ENCODE results near the gene KCNQ1. TPM values are rescaled to one million over a fixed set of nuclear protein-coding genes. Genes with fewer than 3 reads are reported as not detected.

Gene KCNQ1
- total RNA-seq, 1 experiment from 2014 or later = 2.5 TPM

- POLR2A ChIA-PET = no interaction called here
- ATAC-seq (no peak), DNase-seq (ENCODE audit: low spot score) (no peak)
- Mint-ChIP-seq H3K9me3 (peaks cover 33% of the 10 kb centered on the region), H3K36me3 (peaks cover 25% of the 10 kb centered on the region), H3K27me3 (ENCODE audit: low read depth) (peaks cover 96% of the 10 kb centered on the region), H3K4me1 (peaks cover 24% of the 10 kb centered on the region), H3K4me3 (no peak overlapping the region), H3K27ac (no peak overlapping the region)
- TF ChIP-seq IRF1 (CRISPR knock-in tag; IDR thresholded peaks at IDR 0.05) (no peak), PRDM15 (CRISPR knock-in tag; IDR thresholded peaks at IDR 0.05) (no peak), SOX15 (CRISPR knock-in tag; IDR thresholded peaks at IDR 0.05) (no peak), FOXP1 (CRISPR knock-in tag; IDR thresholded peaks at IDR 0.05; ENCODE audit: borderline replicate concordance) (no peak), E2F1 (CRISPR knock-in tag; IDR thresholded peaks at IDR 0.05) (no peak), JAZF1 (CRISPR knock-in tag; IDR thresholded peaks at IDR 0.05) (no peak), MYBL2 (CRISPR knock-in tag; IDR thresholded peaks at IDR 0.05) (no peak), IRF2 (CRISPR knock-in tag; IDR thresholded peaks at IDR 0.05; ENCODE audit: borderline replicate concordance, low read depth) (no peak), ATF3 (CRISPR knock-in tag; conservative IDR thresholded peaks at IDR 0.05) (no peak), USF1 (CRISPR knock-in tag; IDR thresholded peaks at IDR 0.05) (no peak), ZNF532 (CRISPR knock-in tag; IDR thresholded peaks at IDR 0.05; ENCODE audit: borderline replicate concordance) (no peak), NFATC4 (CRISPR knock-in tag; IDR thresholded peaks at IDR 0.05) (no peak), PRRX2 (CRISPR knock-in tag; IDR thresholded peaks at IDR 0.05) (no peak), GTF2I (CRISPR knock-in tag; conservative IDR thresholded peaks at IDR 0.05) (no peak), ELF4 (CRISPR knock-in tag; IDR thresholded peaks at IDR 0.05; ENCODE audit: low read depth) (no peak), ETV6 (CRISPR knock-in tag; IDR thresholded peaks at IDR 0.05) (no peak), CREM (CRISPR knock-in tag; IDR thresholded peaks at IDR 0.05) (no peak), TEAD4 (CRISPR knock-in tag; IDR thresholded peaks at IDR 0.05) (no peak), ZNF671 (CRISPR knock-in tag; IDR thresholded peaks at IDR 0.05) (no peak)
- CTCF ChIA-PET = no interaction called here
Observed at GRCh38 chr11:2706321-2706720, 261.5 kb downstream of the KCNQ1 start.

All from WTC11 (cell line).